ENCODE data around the gene CDC27. TPM values are rescaled to one million over a fixed set of nuclear protein-coding genes. Genes with fewer than 3 reads are reported as not detected.
"Not testable (repeated sequence)": the region's sequence is repeated elsewhere in the genome, so short reads cannot be mapped to it uniquely, and the experiment has no call there.

The CDC27 gene
- total RNA-seq, 1 donor from 2014 or later = 81.2 TPM

DNA sequence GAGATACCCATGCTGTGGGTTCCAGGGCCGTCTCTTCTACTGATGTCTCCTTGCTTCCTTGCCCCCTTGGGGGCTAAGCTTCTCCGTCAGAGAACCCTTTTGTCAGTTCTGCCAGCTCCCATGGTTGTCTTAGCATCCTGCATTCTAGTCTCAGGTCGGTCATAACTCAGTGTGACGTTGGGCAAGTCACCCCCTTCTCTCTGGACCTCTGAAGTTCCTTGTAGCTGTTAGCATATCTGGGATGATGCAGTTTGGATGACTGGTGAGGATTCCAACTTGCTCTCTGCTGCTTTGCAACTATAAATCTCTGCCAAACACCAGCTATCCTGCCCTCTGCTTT is 11.2 kb upstream of the CDC27 start:
- no peak for DNase-seq (ENCODE audit: low spot score)
- intact Hi-C loops (cut with DNase I) = no loop called here

DNA sequence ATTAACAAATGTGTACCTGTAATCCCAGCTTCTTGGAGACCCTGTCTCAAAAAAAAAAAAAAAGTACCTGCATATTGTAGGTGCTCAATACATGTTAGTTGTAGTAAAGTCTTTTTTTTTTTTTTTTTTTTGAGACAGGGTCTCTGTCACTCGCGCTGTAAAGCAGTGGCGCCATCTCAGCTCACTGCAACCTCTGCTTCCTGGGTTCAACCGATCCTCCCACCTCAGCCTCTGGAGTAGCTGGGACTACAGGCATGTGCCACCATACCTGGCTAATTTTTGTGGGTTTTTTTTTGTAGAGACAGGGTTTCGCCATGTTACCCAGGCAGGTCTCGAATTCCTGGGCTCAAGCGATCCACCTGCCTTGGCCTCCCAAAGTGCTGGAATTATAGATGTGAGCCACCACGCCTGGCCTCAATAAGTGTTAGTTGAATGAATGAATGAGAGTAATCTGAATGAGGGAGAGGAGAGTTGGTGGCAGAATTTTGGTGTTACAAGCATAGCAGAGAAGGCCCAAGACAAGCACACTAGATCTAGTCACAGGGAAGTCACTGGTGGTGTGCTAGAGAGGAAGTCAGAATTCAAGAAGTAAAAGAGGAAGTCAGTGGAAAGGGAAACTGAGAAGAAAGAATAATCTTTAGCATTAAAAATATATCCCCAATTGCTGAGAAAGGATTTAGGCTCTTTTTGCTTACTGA is 10.7 kb upstream of the CDC27 start:
- DNase-seq (ENCODE audit: low spot score) = no peak
- intact Hi-C loops (cut with DNase I) = no loop called here

DNA sequence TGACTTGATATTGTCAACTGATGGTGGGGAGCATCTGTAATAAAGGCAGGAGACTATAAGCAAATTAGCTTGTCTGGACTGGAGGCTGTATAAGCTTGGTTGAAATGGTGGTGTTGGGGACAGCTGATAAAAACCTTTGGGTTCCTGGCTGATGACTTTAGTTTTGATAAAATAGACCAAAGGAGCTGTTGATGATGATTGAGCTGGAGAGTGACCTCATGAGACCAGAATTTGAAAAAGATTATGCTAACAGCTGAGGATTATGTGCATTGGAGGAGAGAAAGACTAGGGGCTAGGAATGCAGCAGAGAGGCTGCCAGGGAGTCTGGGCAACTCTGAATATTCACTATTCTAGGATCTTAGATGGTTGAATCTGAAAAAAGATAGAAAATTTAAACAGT is 8.7 kb upstream of the CDC27 start:
- intact Hi-C loops (cut with DNase I) = no loop called here
- no peak for DNase-seq (ENCODE audit: low spot score)

DNA sequence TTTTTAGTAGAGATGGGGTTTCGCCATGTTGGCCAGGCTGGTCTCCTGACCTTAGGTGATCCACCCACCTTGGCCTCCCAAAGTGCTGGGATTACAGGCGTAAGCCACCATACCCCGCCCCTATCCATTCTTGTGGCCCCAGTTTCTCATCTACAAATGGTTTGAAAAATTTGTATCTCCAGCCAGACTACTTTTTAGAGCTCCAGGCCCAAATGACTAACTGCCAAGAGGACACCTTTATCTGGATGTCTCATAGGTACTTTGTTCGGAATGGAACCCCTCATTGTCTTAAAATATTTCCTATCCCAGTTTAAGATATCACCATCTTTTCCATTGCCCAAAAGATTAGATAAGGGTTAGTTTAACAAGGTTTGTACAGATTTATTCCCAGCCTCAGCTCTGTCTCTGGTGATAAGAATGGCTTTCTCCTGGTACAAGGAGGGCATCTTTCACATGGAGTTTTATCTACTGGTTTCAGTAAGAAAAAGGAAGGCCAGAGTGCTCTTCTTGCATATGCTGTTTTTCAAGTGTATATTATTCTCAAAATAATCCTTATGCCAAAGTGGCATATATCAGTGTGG is 4.9 kb upstream of the CDC27 start:
- no peak for DNase-seq (ENCODE audit: low spot score)
- intact Hi-C loops (cut with DNase I) = no loop called here

DNA sequence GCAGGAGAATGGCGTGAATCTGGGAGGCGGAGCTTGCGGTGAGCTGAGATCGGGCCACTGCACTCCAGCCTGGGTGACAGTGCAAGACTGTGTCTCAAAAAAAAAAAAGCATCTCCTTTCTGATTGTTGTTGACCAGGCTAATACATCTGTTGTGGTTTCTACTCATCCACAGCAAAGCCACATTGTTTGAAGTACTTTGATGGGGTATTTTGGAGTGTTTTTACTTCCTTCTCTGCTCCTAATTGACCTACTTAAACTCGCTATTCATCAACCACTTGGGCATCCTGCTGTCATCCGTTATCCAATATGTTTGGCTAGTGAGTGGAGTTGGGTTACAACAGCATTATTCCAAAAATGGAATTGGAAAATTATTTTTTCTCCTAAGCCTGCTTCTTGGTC is 3.5 kb upstream of the CDC27 start:
- intact Hi-C loops (cut with DNase I) = no loop called here
- no peak for DNase-seq (ENCODE audit: low spot score)

DNA sequence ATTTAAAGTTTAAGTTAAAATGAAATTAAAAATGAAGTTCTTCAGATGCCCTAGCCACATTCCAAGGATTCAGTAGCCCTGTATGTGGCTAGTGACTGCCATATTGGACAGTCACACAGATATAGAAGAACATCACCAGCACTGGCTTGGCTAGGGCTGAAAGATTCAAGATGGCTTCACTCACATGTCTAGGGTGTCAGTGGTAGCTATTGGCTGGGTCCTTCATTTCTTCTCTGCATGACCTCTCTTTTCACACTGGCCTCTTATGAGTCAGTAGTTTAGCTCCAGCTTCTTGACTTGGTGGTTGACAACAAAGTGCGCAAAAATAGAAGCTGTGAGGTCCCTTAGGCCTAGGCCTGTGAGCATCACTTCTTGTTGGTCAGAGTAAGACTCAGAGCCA is 1.7 kb upstream of the CDC27 start:
- intact Hi-C loops (cut with DNase I) = no loop called here
- DNase-seq (ENCODE audit: low spot score) = no peak

DNA sequence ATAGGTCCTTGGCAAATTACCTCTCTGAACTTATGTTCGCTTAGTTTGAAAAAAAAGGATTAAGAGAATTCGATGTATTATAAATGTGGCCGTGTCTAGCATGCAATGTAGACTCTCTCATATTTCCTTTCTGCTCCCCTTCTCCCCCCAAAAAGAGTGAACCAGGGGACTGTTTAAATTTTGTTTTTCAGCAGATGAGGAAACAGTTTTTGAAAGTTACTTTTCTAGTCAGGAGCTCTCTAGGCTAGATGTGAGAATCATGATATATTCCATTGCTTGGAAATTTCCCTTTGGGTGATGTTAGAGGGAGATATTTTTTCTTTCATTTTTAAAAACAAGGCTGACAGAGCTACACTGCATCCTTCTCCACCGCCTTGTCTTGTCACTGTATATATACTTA is 1.1 kb upstream of the CDC27 start:
- intact Hi-C loops (cut with DNase I) = no loop called here
- DNase-seq (ENCODE audit: low spot score) = no peak

DNA sequence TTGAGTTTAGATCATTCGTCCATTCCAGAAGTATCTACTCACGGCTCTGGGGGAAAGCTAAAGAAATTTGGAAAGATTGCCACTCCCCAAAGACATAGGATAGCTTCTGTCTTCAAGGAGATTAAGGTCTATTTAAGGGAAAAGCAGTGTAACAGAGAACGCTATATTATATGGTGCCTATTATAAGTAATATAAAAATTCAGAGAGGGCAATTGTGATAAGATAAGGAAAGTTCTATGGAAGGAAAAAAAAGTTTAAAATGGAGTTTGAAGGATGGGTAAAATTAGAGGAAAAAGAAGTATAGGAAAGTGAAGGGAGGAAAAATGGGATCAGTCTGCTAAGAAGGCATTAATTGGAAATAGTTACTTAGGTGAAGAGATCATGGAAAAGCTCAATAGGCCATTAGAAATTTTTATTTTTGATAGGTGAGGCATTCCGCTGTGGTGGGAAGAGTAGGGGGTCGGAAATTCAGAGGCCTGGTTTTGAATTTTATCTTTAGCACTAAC is 690 bp upstream of the CDC27 start:
- DNase-seq (ENCODE audit: low spot score) = no peak
- intact Hi-C loops (cut with DNase I) = loop anchor here (5.0 kb wide), 1 partner anchor 33 kb away; no protein-coding TSS in a partner anchor

DNA sequence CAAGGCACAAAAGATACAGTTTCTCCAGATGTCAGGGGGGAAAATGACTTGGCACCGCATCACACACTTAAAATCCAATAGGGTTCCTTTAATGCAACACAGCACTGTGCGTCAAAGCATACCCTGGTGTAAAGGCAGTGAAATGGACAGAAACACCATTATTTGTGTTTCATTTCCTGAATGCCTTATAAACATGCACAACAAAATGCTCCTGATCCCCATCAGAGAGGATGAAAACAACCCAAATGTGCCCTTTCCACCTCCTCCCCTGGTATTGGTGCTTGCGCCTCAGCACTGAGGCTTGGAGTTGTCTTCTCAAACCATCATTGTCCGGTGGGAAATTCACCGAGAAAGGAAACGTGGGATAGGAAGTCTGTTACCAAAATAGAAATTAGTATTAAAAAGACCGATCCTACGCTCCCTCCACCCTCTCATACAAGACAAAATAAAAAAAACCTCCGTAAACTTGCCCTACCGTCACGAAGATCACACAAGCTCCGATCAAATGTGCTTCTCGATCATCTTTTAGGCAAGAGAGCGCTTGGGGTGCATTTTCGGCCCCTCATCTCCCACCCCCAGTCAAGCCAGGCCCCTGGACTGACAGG is 722 bp downstream of the CDC27 start:
- intact Hi-C loops (cut with DNase I) = loop anchor here (5.0 kb wide), 1 partner anchor 34 kb away; no protein-coding TSS in a partner anchor
- DNase-seq (ENCODE audit: low spot score) = no peak

DNA sequence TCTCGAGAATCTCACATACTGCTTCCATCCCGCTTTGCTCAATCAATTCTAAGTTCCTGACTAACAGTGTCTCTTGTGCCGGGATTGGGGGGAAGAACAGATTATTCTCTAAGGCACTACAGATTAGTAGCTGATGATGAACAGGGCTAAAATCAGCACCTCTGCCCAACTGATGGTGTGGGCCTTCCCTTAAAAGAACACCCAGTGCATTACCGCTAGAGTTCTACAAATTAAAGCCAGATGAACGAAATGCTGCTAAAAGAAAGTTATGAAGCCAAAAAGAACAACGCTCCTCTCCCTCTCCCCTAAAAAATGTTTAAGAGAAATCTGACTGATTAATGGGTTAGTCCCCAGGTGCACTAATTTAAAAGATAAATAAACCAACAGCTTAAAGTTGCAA is 4.4 kb downstream of the CDC27 start:
- intact Hi-C loops (cut with DNase I) = loop anchor here (5.0 kb wide), 1 partner anchor 38 kb away; no protein-coding TSS in a partner anchor
- no peak for DNase-seq (ENCODE audit: low spot score)

DNA sequence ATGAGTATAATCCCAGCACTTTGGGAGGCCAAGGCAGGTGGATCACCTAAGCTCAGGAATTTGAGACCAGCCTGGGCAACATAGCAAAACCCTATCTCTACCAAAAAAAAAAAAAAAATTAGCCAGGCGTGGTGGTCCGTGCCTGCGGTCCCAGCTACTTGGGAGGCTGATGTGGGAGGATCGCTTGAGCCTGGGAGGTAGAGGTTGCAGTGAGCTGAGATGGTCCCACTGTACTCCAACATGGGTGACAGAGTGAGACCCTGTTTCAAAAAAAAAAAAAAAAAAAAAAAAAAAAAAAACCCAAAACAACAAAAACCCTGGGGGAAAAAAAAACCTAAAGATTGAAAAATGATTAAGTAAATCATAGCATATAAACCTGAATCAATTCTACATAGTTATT is 8.1 kb downstream of the CDC27 start:
- intact Hi-C loops (cut with DNase I) = not testable (repeated sequence)

DNA sequence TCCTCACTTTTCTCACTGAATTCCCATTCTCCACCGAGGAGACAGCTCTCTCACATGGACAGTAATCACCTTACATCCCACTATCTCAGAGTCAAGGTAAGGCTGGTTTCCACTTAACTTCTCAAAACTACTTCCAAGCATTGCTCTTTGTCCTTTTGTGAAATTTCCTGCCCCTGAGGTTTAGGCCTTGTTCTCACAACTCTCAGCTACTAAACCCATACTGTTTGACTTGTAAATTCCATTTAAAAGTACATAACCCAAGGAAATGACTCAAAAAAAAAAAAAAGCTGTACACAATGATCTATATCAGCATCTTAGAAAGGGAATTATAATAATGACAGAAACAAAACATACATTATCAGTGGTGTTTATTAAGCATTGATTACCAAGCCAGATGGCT is 8.8 kb downstream of the CDC27 start:
- no peak for DNase-seq (ENCODE audit: low spot score)
- intact Hi-C loops (cut with DNase I) = no loop called here

More for the DNA sequence above, 8.1 kb downstream of the CDC27 start:
- not testable (repeated sequence) for DNase-seq (ENCODE audit: low spot score)

DNA sequence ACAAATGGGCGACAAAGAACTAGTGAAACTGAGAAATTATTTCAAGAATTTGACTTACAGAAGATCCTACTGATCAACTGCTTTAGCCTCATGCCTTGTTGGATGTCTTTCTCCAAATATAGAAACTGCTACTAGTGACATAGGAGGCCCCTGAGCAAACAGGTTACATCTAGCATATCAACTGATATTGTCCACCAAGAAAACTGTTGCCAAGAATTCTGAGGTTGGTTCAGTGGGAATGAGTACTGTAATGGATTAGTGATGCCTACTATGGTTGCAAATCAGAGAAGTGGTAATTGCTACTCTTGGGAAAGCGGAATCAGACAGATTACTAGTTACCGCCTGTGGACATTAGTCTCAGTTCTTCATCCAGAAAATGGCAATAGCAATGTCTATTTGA is 10.0 kb downstream of the CDC27 start:
- no peak for DNase-seq (ENCODE audit: low spot score)
- intact Hi-C loops (cut with DNase I) = no loop called here

DNA sequence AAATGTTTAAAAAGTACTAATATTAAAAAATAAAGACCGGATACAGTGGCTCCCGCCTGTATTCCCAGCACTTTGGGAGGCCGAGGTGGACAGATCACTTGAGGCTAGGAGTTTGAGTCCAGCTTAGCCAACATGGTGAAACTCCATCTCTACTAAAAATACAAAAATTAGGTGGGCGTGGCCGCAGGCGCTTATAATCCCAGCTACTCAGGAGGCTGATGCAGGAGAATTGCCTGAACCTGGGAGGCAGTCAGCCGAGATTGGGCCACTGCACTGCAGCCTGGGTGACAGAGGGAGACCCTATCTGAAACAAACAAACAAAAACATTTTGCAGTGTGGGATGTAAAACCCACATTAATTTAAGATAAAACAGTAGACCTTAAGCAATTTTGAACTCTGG is 11.8 kb downstream of the CDC27 start:
- intact Hi-C loops (cut with DNase I) = no loop called here
- no peak for DNase-seq (ENCODE audit: low spot score)

DNA sequence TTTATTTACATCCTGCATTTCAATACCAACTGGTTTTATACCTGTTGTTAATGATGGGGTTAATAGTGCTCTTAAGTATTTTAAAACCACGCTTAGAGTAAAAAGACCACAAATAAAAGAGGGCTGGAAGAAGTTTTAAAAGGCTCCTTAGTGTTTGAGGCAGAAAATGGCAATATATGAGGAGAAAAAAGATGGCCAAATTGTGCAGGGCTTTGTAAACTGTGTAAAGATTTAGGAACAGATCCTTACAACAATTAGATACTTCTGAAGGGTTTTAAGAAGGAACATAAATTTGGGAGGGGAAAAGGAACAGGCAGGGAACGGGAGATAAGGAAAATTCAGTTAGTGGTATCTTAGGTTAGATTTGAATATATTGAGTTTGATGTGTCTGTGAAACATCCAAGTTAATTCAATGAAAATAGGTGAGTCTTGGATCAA is 12.7 kb downstream of the CDC27 start:
- intact Hi-C loops (cut with DNase I) = no loop called here
- no peak for DNase-seq (ENCODE audit: low spot score)

DNA sequence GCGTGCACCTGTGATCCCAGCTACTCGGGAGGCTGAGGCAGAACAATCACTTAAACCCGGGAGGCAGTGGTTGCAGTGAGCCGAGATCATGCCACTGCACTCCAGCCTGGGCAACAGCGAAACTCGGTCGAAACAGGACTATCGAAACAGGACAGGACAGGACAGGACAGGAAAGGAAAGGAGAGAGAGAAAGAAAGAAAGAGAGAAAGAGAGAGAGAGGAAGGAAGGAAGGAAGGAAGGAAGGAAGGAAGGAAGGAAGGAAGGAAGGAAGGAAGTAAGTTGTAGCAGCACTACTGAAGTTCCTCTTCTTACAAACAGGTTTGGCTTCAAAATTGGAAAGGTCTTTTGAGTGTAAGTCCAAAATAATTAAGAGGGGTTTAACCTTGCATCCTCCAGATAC is 14.3 kb downstream of the CDC27 start:
- DNase-seq (ENCODE audit: low spot score) = not testable (repeated sequence)

DNA sequence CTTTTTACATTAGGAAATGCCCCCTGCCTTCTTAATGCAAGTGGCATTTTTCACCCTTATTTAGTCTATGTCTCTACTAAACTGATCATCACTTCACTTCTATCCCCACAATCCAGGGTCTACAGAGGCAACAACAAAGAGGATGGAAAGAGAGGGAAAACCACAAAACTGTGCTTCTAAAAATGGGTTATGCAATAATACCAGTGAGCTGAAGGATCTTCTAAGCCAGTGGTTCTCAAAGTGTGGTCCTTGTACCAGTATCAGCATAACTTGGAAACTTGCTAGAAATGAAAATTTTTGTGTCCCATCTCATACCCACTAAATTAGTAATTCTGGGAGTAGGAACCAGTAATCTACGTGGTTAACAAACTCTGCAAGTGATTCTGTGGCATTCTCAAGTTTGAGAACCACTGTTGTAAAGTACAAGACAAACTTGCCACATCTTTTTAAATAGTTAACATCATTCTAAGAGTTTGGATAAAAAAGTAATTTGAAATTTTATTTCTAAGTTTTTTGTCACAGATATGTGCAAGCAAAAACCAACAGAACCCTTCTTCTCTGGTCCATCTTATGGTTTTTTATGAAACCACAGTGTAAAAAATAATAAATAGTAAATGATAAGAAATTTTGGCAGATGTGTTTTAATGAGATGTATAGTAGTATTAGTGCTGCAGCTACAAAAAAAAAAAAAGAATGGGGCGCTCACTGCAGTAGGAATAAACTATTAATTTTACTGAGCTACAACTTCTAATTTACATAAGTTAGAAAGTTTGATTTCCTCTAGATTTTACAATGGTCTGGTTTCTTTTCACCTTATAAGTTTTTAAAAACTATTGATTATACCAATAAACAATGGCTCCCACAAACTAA is 16.2 kb downstream of the CDC27 start:
- intact Hi-C loops (cut with DNase I) = no loop called here
- no peak for DNase-seq (ENCODE audit: low spot score)

More for the DNA sequence above, 14.3 kb downstream of the CDC27 start:
- intact Hi-C loops (cut with DNase I) = not testable (repeated sequence)

DNA sequence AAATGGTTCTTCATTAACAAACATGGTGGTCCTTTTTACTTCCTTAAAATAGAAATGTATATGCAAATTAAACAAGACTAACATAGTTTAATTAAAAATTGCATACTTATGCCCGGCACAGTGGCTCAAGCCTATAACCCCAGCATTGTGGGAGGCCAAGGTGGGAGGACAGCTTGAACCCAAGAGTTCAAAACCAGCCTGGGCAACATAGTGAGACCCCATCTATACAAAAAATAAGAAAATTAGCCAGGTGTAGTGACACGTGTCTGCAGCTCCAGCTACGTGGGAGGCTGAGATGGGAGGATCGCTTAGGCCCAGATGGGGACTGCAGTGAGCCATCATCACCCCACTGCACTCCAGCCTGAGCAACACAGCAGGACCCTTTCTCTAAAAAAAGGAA is 18.4 kb downstream of the CDC27 start:
- DNase-seq (ENCODE audit: low spot score) = no peak
- intact Hi-C loops (cut with DNase I) = no loop called here

DNA sequence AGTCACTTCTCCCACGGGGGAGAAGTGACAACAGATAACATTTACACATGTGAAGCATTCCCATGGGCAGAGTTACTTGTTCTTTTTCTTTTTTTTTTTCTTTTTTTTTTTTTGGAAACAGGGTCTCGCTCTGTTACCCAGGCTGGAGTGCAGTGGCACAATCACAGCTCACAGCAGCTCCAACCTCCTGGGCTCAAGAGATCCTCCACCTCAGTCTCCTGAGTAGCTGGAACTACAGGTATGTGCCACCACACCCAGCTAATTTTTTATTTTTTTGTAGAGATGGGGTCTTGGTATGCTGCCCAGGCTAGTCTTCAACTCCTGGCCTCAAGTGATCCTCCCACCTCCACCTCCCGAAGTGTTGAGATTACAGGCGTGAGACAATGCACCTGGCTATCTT is 20.2 kb downstream of the CDC27 start:
- DNase-seq (ENCODE audit: low spot score); intact Hi-C loops (cut with DNase I): not testable (repeated sequence)

DNA sequence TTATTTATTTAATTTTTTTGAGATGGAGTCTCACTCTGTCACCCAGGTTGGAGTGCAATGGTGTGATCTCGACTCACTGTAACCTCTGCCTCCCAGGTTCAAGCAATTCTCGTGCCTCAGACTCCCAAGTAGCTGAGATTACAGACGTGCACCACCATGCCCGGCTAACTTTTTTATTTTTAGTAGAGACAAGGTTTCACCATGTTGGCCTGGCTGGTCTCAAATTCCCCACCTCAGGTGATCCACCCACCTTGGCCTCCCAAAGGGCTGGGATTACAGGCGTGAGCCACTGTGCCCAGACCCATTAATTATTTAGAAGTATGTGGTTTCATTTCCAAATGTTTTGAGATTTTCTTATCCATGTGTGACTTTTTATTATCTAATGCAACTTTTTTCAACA is 22.2 kb downstream of the CDC27 start:
- intact Hi-C loops (cut with DNase I); DNase-seq (ENCODE audit: low spot score): not testable (repeated sequence)
